Peyer's patch (tissue), 4 donors: ENCODE results near the gene CDK10. TPM values are rescaled to one million over a fixed set of nuclear protein-coding genes. Genes with fewer than 3 reads are reported as not detected.

Source experiments
- DNase-seq, 3 donors: peaks; one replicate each; pipeline ENCODE4 v3.0.0-alpha.2; 2017 to 2019
- H3K27ac ChIP-seq, 4 donors: fragments of 200-600 bp; sonication (generic); one replicate each; pipeline ENCODE4 v1.5.1; 2016 to 2019
- H3K27me3 ChIP-seq, 2 donors: fragments of 200-600 bp; sonication (generic); one replicate each; pipeline ENCODE4 v1.5.1; 2019
- H3K36me3 ChIP-seq, 3 donors: fragments of 200-600 bp; sonication (generic); one replicate each; pipeline ENCODE4 v1.5.1; 2016 to 2019
- H3K4me1 ChIP-seq, 4 donors: fragments of 200-600 bp; sonication (generic); one replicate each; pipeline ENCODE4 v1.5.1; 2016 to 2019
- H3K4me3 ChIP-seq, 4 donors: fragments of 200-600 bp; sonication (generic); 1 replicate in 3 of 4; 2 replicates in 1 of 4; pipeline ENCODE4 v1.5.1; 2016 to 2019; ENCODE audit warnings: mild to moderate bottlenecking in 1 of 4
- H3K9me3 ChIP-seq, 4 donors: fragments of 200-600 bp; sonication (generic); one replicate each; pipeline ENCODE4 v1.5.1; 2016 to 2019; ENCODE audit warnings: mild to moderate bottlenecking in 1 of 4
- CTCF ChIP-seq, 6 experiments: fragments of 450-650 bp in 4 of 6; fragments of 200-600 bp in 2 of 6; sonication (generic) in 1 of 6; IDR thresholded peaks; one replicate each; pipeline ENCODE4 v1.5.1; 2017 to 2019; ENCODE audit warnings: antibody characterized with exemption in 6 of 6, mild to moderate bottlenecking in 3 of 6, moderate library complexity in 1 of 6
- POLR2A ChIP-seq, 2 donors: fragments of 450-650 bp; IDR thresholded peaks; one replicate each; pipeline ENCODE4 v1.5.1; 2017; ENCODE audit warnings: antibody characterized with exemption in 2 of 2, mild to moderate bottlenecking in 2 of 2, moderate library complexity in 2 of 2
- total RNA-seq, 4 donors: library from RNA; depleted of rRNA; stranded (reverse); fragments of >200 nt; gene quantifications; one replicate each; pipeline ENCODE4 v1.1.0, GENCODE V29; 2016

CDK10 gene
- total RNA-seq, 4 donors from 2014 or later: 97.9 to 198 (median 158) TPM

GRCh38 chr16:89739383-89739782, 52.9 kb downstream of the CDK10 start:
- Histone ChIP-seq H3K36me3 (peaks cover 0 to 69% (median 0%) of the 10 kb centered on the region in 3 donors), H3K27ac (no peak overlapping the region), H3K4me3 (no peak overlapping the region), H3K4me1 (peaks cover 0 to 4% (median 0%) of the 10 kb centered on the region in 4 donors), H3K27me3 (no peaks in the 10 kb centered on the region), H3K9me3 (no peaks in the 10 kb centered on the region)
- DNase-seq: no peak
- TF ChIP-seq CTCF (IDR thresholded peaks at IDR 0.05) (no peak), POLR2A (IDR thresholded peaks at IDR 0.05) (no peak)

GRCh38 chr16:89741342-89742014, 55.0 kb downstream of the CDK10 start:
- H3K27ac ChIP-seq: no peak overlapping the region
- H3K27me3 ChIP-seq: no peaks in the 10 kb centered on the region
- TF ChIP-seq POLR2A (IDR thresholded peaks at IDR 0.05): no peak
- no peak for TF ChIP-seq CTCF (IDR thresholded peaks at IDR 0.05)
- H3K4me1 ChIP-seq: peaks cover 0 to 4% (median 0%) of the 10 kb centered on the region in 4 donors
- H3K4me3 ChIP-seq: no peak overlapping the region
- peaks cover 0 to 56% (median 0%) of the 10 kb centered on the region in 3 donors for H3K36me3 ChIP-seq
- no peaks in the 10 kb centered on the region for H3K9me3 ChIP-seq
- DNase-seq: no peak

- Histone ChIP-seq H3K36me3 (peaks cover 0 to 50% (median 0%) of the 10 kb centered on the region in 3 donors), H3K4me3 (no peak overlapping the region), H3K27me3 (no peaks in the 10 kb centered on the region), H3K27ac (no peak overlapping the region), H3K4me1 (no peaks in the 10 kb centered on the region), H3K9me3 (no peaks in the 10 kb centered on the region)
- TF ChIP-seq CTCF (IDR thresholded peaks at IDR 0.05): no peak
- no peak for TF ChIP-seq POLR2A (IDR thresholded peaks at IDR 0.05)
- no peak for DNase-seq
These were observed 56.5 kb downstream of the CDK10 start for GRCh38 chr16:89742948-89743347.

DNA sequence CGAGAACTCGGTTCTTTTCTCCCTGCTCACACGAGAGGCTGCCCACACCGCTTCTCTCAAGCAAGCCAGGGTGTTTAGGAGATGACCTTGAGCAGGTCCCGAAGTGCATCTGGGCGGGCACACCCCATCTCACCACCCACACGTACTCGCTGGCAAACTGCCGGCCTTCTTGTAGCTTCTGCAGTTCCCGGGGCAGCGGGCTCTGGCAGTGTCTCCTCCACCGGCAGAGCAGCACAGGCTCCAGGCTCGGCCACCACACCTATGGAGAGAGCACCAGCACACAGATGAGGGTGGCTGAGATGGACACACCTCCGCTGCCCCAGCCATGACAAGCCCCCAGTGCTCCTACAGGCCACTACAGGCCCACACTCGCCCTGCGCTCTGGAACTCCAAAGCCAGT, 58.3 kb downstream of the CDK10 start:
- Histone ChIP-seq H3K36me3 (peaks cover 0 to 43% (median 0%) of the 10 kb centered on the region in 3 donors), H3K4me3 (no peak overlapping the region), H3K4me1 (peaks cover 0 to 4% (median 0%) of the 10 kb centered on the region in 4 donors), H3K9me3 (no peaks in the 10 kb centered on the region), H3K27me3 (no peaks in the 10 kb centered on the region), H3K27ac (no peak overlapping the region)
- no peak for DNase-seq
- TF ChIP-seq POLR2A (IDR thresholded peaks at IDR 0.05) (no peak), CTCF (IDR thresholded peaks at IDR 0.05) (no peak)

Other genes starting within 250 kb of the CDK10 start
- 100 to 1,000 TPM; 177 to 227 (median 211) TPM for gene ANKRD11, start 196.1 kb upstream of the CDK10 start, total RNA-seq
- gene SPG7, start 178.3 kb upstream of the CDK10 start, total RNA-seq: 100 to 1,000 TPM; 242 to 461 (median 378) TPM
- gene RPL13, start 126.0 kb upstream of the CDK10 start, total RNA-seq: 1,000 to 10,000 TPM; 1,597 to 3,276 (median 2,603) TPM
- gene CPNE7, start 110.9 kb upstream of the CDK10 start, total RNA-seq: 10 to 100 TPM in 3 of 4 donors, 1 to 10 TPM in 1; 7.4 to 48.7 (median 13.5) TPM
- 1,000 to 10,000 TPM in 3 of 4 donors, 100 to 1,000 TPM in 1; 272 to 3,324 (median 2,161) TPM for gene DPEP1, start 73.0 kb upstream of the CDK10 start, total RNA-seq
- 100 to 1,000 TPM in 3 of 4 donors, 10 to 100 TPM in 1; 88.3 to 246 (median 196) TPM for gene CHMP1A, start 29.0 kb upstream of the CDK10 start, total RNA-seq
- 10 to 100 TPM; 13.9 to 76.7 (median 25.6) TPM for gene SPATA33, start 28.9 kb upstream of the CDK10 start, total RNA-seq
- 10 to 100 TPM; 19.0 to 44.7 (median 36.7) TPM for gene SPATA2L, start 15.0 kb downstream of the CDK10 start, total RNA-seq
- 10 to 100 TPM; 14.9 to 45.9 (median 27.9) TPM for gene VPS9D1, start 34.2 kb downstream of the CDK10 start, total RNA-seq
- gene ZNF276, start 34.8 kb downstream of the CDK10 start, total RNA-seq: 100 to 1,000 TPM in 3 of 4 donors, 10 to 100 TPM in 1; 59.0 to 270 (median 125) TPM
- gene FANCA, start 130.0 kb downstream of the CDK10 start, total RNA-seq: 100 to 1,000 TPM in 1 of 4 donors, 10 to 100 TPM in 3; 19.4 to 187 (median 27.9) TPM
- 100 to 1,000 TPM in 3 of 4 donors, 10 to 100 TPM in 1; 45.5 to 147 (median 111) TPM for gene SPIRE2, start 141.8 kb downstream of the CDK10 start, total RNA-seq
- gene TCF25, start 186.9 kb downstream of the CDK10 start, total RNA-seq: 100 to 1,000 TPM; 247 to 946 (median 371) TPM
- 10 to 100 TPM in 2 of 4 donors, 1 to 10 TPM in 2; 8.3 to 29.2 (median 11.2) TPM for gene MC1R, start 232.2 kb downstream of the CDK10 start, total RNA-seq
- gene TUBB3, start 236.7 kb downstream of the CDK10 start, total RNA-seq: 10 to 100 TPM in 1 of 4 donors, 1 to 10 TPM in 3; 2.1 to 12.4 (median 4.6) TPM